Heart left ventricle (tissue), 13 donors: ENCODE results near the gene RBM20.

Source experiments
- CTCF ChIP-seq, 12 donors: fragments of 200-600 bp; sonication (generic) in 4 of 12; IDR thresholded peaks; one replicate each; pipeline versions ENCODE4 v1.5.0 to v1.8.0; 2018 to 2022; ENCODE audit warnings: antibody characterized with exemption in 12 of 12, mild to moderate bottlenecking in 5 of 12
- POLR2A ChIP-seq, 2 donors: fragments of 450-650 bp; IDR thresholded peaks; one replicate each; pipeline ENCODE4 v1.6.1; 2017; ENCODE audit warnings: antibody characterized with exemption in 2 of 2, mild to moderate bottlenecking in 2 of 2, moderate library complexity in 2 of 2
- donor health status: ischemic (EF 13 %, LVEDD 7.1; RV severe dilation, severe dysfunction).
- donor health status: DM: no; HTN: yes; CAD: no.
- donor health status: DM: no; HTN: no; CAD: no.
- donor health status: ischemic (EF 25% LVEDD 6.9; RV normal size, moderate dysfunction).
- donor health status: ischemic (EF 25% LVEDD 5.7; RV mildly dilated, moderate dysfunction).
- donor health status: ischemic (EF 35%, LVEDD 5.7; RV mildly dilated, moderate dysfunction).
- donor health status: nonischemic (EF 11% LVEDD 7.7; RV severe dilation, severe dysfunction).
- donor health status: DM: yes; HTN: yes; CAD: no.
- donor health status: PGD.
- donor health status: ischemic (EF 29% LVEDD 5.4; RV normal size, mild dysfunction).
- donor health status: nonischemic (EF 23%, LVEDD 6.1; RV moderate dilation, normal function).

- no peak for TF ChIP-seq CTCF (IDR thresholded peaks at IDR 0.05)
- TF ChIP-seq POLR2A (IDR thresholded peaks at IDR 0.05) = no peak
Observed at GRCh38 chr10:110863361-110863760, 219.2 kb downstream of the RBM20 start.
